ENCODE measurements around the gene UBAC1. TPM values are rescaled to one million over a fixed set of nuclear protein-coding genes. Genes with fewer than 3 reads are reported as not detected.

Gene UBAC1
- total and polyA plus RNA-seq, 9 of the 15 experiments (the other 6 are each of a cell fraction or from before 2014, with no cell fraction given): 94.0 to 399 (median 228) TPM

GRCh38 chr9:135992486-135993408 is 31.6 kb upstream of the UBAC1 start (continued):
- peak; percentile 93 to 99 for TF ChIP-seq RCOR1 (IDR thresholded peaks at IDR 0.05; ENCODE audit: borderline replicate concordance in 1 of 2, low read depth in 2 of 2, low read length in 2 of 2)
- no peak for TF ChIP-seq CSDE1 (IDR thresholded peaks at IDR 0.05)
- TF ChIP-seq, protein P1, sequence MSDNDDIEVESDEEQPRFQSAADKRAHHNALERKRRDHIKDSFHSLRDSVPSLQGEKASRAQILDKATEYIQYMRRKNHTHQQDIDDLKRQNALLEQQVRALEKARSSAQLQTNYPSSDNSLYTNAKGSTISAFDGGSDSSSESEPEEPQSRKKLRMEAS (CRISPR knock-in tag; IDR thresholded peaks at IDR 0.05): peak; percentile 89
- TF ChIP-seq, protein P2, sequence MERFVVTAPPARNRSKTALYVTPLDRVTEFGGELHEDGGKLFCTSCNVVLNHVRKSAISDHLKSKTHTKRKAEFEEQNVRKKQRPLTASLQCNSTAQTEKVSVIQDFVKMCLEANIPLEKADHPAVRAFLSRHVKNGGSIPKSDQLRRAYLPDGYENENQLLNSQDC (CRISPR knock-in tag; IDR thresholded peaks at IDR 0.05): no peak
- TF ChIP-seq PTTG1 (tag; IDR thresholded peaks at IDR 0.05; ENCODE audit: low read depth): no peak
- TF ChIP-seq, protein P3, sequence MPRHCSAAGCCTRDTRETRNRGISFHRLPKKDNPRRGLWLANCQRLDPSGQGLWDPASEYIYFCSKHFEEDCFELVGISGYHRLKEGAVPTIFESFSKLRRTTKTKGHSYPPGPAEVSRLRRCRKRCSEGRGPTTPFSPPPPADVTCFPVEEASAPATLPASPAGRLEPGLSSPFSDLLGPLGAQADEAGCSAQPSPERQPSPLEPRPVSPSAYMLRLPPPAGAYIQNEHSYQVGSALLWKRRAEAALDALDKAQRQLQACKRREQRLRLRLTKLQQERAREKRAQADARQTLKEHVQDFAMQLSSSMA (CRISPR knock-in tag; IDR thresholded peaks at IDR 0.05): no peak
- no peak for TF ChIP-seq PREB (CRISPR knock-in tag; IDR thresholded peaks at IDR 0.05)
- no peak for TF ChIP-seq RBBP5 (IDR thresholded peaks at IDR 0.05; ENCODE audit: borderline replicate concordance, insufficient read depth, low read length, poor library complexity, severe bottlenecking)
- TF ChIP-seq KAT2B (IDR thresholded peaks at IDR 0.05; ENCODE audit: low read depth, low read length): no peak
- TF ChIP-seq HDGF (IDR thresholded peaks at IDR 0.05): no peak
- TF ChIP-seq, protein P4, sequence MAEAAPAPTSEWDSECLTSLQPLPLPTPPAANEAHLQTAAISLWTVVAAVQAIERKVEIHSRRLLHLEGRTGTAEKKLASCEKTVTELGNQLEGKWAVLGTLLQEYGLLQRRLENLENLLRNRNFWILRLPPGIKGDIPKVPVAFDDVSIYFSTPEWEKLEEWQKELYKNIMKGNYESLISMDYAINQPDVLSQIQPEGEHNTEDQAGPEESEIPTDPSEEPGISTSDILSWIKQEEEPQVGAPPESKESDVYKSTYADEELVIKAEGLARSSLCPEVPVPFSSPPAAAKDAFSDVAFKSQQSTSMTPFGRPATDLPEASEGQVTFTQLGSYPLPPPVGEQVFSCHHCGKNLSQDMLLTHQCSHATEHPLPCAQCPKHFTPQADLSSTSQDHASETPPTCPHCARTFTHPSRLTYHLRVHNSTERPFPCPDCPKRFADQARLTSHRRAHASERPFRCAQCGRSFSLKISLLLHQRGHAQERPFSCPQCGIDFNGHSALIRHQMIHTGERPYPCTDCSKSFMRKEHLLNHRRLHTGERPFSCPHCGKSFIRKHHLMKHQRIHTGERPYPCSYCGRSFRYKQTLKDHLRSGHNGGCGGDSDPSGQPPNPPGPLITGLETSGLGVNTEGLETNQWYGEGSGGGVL (CRISPR knock-in tag; IDR thresholded peaks at IDR 0.05): no peak
- no peak for TF ChIP-seq ZNF124 (CRISPR knock-in tag; IDR thresholded peaks at IDR 0.05)
- no peak for TF ChIP-seq ZNF551 (CRISPR knock-in tag; IDR thresholded peaks at IDR 0.05)
- no peak for TF ChIP-seq ZNF696 (CRISPR knock-in tag; conservative IDR thresholded peaks at IDR 0.05)
- no peak for TF ChIP-seq FIP1L1 (IDR thresholded peaks at IDR 0.05; ENCODE audit: low read depth, low read length, poor library complexity, severe bottlenecking)
- peak; percentile 12; the same call in 1 of the 2 replicates for TF ChIP-seq NFIX (CRISPR knock-in tag; IDR thresholded peaks at IDR 0.05; ENCODE audit: low read depth)
- TF ChIP-seq, protein P5, sequence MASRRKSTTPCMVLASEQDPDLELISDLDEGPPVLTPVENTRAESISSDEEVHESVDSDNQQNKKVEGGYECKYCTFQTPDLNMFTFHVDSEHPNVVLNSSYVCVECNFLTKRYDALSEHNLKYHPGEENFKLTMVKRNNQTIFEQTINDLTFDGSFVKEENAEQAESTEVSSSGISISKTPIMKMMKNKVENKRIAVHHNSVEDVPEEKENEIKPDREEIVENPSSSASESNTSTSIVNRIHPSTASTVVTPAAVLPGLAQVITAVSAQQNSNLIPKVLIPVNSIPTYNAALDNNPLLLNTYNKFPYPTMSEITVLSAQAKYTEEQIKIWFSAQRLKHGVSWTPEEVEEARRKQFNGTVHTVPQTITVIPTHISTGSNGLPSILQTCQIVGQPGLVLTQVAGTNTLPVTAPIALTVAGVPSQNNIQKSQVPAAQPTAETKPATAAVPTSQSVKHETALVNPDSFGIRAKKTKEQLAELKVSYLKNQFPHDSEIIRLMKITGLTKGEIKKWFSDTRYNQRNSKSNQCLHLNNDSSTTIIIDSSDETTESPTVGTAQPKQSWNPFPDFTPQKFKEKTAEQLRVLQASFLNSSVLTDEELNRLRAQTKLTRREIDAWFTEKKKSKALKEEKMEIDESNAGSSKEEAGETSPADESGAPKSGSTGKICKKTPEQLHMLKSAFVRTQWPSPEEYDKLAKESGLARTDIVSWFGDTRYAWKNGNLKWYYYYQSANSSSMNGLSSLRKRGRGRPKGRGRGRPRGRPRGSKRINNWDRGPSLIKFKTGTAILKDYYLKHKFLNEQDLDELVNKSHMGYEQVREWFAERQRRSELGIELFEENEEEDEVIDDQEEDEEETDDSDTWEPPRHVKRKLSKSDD (conservative IDR thresholded peaks at IDR 0.05; ENCODE audit: low read length): no peak
- peak; percentile 81 for TF ChIP-seq BRD9 (IDR thresholded peaks at IDR 0.05; ENCODE audit: low read depth, partially characterized antibody)
- no peak for TF ChIP-seq ZNF311 (CRISPR knock-in tag; IDR thresholded peaks at IDR 0.05)
- no peak for TF ChIP-seq ZNF764 (CRISPR knock-in tag; IDR thresholded peaks at IDR 0.05; ENCODE audit: low read depth)
